ENCODE data around the gene SRP68. TPM values are rescaled to one million over a fixed set of nuclear protein-coding genes. Genes with fewer than 3 reads are reported as not detected.

The SRP68 gene
- total RNA-seq, 1 experiment from 2014 or later = 90.7 TPM

DNA sequence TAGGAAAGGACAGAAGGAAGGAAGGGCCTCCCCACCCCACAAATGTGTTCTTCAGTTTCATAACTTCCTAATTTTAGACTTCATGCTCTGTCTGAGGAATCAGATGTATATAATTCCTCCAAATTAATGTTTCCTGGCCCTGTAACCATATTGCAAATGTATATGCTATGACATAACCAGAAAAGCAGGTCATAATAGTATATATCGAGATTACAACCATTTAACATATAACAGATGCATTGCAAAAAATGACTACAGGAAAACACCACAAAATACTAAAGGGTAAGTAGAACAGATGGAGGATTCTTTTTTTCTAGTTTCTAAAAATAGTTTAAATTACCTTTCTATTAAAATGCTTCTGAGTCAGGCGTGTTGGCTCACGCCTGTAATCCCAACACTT lies 34.4 kb upstream of the SRP68 start:
- DNase-seq (ENCODE audit: low spot score) (no peak), ATAC-seq (no peak)
- Mint-ChIP-seq H3K4me1 (peaks cover 31% of the 10 kb centered on the region), H3K9me3 (no peaks in the 10 kb centered on the region), H3K4me3 (peak overlapping the region; percentile 44; the same call in 1 of the 2 replicates), H3K36me3 (peaks cover 4% of the 10 kb centered on the region), H3K27me3 (ENCODE audit: low read depth) (no peaks in the 10 kb centered on the region; the same call in 1 of the 2 replicates), H3K27ac (peak overlapping the region; percentile 96)
- POLR2A ChIA-PET = interaction anchor here (1.2 to 1.3 kb wide), 2 partner anchors 13 to 166 kb away, joined by 4 to 5 read pairs; no protein-coding TSS in a partner anchor
- CTCF ChIA-PET = interaction anchor here (0.6 to 4.1 kb wide), 19 partner anchors 15 to 277 kb away, joined by 3 to 28 read pairs (median 5); partner anchors contain the start of genes CDK3 and UBALD2
- TF ChIP-seq, protein P1, sequence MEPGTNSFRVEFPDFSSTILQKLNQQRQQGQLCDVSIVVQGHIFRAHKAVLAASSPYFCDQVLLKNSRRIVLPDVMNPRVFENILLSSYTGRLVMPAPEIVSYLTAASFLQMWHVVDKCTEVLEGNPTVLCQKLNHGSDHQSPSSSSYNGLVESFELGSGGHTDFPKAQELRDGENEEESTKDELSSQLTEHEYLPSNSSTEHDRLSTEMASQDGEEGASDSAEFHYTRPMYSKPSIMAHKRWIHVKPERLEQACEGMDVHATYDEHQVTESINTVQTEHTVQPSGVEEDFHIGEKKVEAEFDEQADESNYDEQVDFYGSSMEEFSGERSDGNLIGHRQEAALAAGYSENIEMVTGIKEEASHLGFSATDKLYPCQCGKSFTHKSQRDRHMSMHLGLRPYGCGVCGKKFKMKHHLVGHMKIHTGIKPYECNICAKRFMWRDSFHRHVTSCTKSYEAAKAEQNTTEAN (CRISPR knock-in tag; IDR thresholded peaks at IDR 0.05) = no peak
- TF ChIP-seq EMX1 (CRISPR knock-in tag; IDR thresholded peaks at IDR 0.05) (no peak), ATF1 (CRISPR knock-in tag; IDR thresholded peaks at IDR 0.05) (no peak)

- Mint-ChIP-seq H3K4me3 (no peak overlapping the region), H3K4me1 (peaks cover 28% of the 10 kb centered on the region), H3K27ac (peak overlapping the region; percentile 97; the same call in 1 of the 2 replicates), H3K36me3 (peaks cover 16% of the 10 kb centered on the region), H3K27me3 (ENCODE audit: low read depth) (no peaks in the 10 kb centered on the region; the same call in 1 of the 2 replicates), H3K9me3 (no peaks in the 10 kb centered on the region)
- ATAC-seq (no peak), DNase-seq (ENCODE audit: low spot score) (no peak)
- POLR2A ChIA-PET = no interaction called here
- TF ChIP-seq ZNF317 (CRISPR knock-in tag; IDR thresholded peaks at IDR 0.05; ENCODE audit: borderline replicate concordance, low read depth) = no peak
- TF ChIP-seq, protein P2, sequence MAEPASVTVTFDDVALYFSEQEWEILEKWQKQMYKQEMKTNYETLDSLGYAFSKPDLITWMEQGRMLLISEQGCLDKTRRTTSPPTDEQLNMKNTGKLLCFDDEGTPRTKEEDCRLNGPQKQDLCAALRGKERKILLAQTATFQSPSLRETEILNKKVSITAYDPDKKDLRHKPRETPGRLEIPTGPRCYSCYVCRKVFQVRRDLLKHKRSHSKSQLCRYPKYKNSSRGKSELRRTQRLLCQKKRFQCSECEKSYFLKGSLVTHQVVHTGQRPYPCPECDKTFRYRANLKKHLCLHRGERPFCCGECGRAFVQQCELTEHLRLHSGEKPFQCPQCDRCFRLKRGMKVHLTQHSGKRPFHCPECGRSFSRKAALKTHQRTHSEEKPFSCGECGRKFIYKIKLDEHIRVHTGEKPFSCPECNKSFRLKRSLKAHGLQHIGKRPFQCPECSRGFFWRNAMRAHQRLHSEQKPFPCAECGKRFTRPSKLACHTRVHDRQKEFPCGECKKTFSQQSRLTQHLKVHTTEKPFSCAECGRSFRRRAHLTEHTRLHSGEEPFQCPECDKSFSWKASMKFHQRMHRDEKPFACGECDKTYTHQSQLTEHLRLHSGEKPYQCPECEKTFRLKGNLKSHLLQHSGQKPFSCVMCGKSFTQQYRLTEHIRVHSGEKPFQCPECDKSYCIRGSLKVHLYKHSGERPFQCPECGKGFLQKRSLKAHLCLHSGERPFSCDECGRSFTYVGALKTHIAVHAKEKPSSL (CRISPR knock-in tag; conservative IDR thresholded peaks at IDR 0.05) = no peak
- TF ChIP-seq ETV6 (CRISPR knock-in tag; IDR thresholded peaks at IDR 0.05) = no peak
- no peak for TF ChIP-seq CTCF (IDR thresholded peaks at IDR 0.05)
- no peak for TF ChIP-seq ZNF423 (CRISPR knock-in tag; IDR thresholded peaks at IDR 0.05)
- TF ChIP-seq, protein P3, sequence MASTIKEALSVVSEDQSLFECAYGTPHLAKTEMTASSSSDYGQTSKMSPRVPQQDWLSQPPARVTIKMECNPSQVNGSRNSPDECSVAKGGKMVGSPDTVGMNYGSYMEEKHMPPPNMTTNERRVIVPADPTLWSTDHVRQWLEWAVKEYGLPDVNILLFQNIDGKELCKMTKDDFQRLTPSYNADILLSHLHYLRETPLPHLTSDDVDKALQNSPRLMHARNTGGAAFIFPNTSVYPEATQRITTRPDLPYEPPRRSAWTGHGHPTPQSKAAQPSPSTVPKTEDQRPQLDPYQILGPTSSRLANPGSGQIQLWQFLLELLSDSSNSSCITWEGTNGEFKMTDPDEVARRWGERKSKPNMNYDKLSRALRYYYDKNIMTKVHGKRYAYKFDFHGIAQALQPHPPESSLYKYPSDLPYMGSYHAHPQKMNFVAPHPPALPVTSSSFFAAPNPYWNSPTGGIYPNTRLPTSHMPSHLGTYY (CRISPR knock-in tag; IDR thresholded peaks at IDR 0.05) = no peak
- no peak for TF ChIP-seq CBFB (CRISPR knock-in tag; IDR thresholded peaks at IDR 0.05; ENCODE audit: low read depth)
- no peak for TF ChIP-seq ZNF396 (CRISPR knock-in tag; IDR thresholded peaks at IDR 0.05; ENCODE audit: borderline replicate concordance)
- CTCF ChIA-PET = interaction anchor here (1.0 to 3.0 kb wide), 5 partner anchors 20 to 199 kb away, joined by 3 to 19 read pairs (median 3); no protein-coding TSS in a partner anchor
Observed at GRCh38 chr17:76104896-76105231, 32.5 kb upstream of the SRP68 start.

- TF ChIP-seq ZMAT4 (CRISPR knock-in tag; IDR thresholded peaks at IDR 0.05) (no peak), ATF3 (CRISPR knock-in tag; conservative IDR thresholded peaks at IDR 0.05) (no peak), ELF4 (CRISPR knock-in tag; IDR thresholded peaks at IDR 0.05; ENCODE audit: low read depth) (no peak), FOXP4 (CRISPR knock-in tag; IDR thresholded peaks at IDR 0.05) (no peak), GRHL2 (CRISPR knock-in tag; IDR thresholded peaks at IDR 0.05; ENCODE audit: insufficient replicate concordance, severe bottlenecking) (no peak), ZNF232 (CRISPR knock-in tag; IDR thresholded peaks at IDR 0.05) (no peak), NR2C2 (CRISPR knock-in tag; IDR thresholded peaks at IDR 0.05) (no peak)
- Mint-ChIP-seq H3K27me3 (ENCODE audit: low read depth) (no peaks in the 10 kb centered on the region; the same call in 1 of the 2 replicates), H3K36me3 (peaks cover 21% of the 10 kb centered on the region), H3K4me1 (peaks cover 28% of the 10 kb centered on the region), H3K27ac (peak overlapping the region; percentile 97), H3K9me3 (no peaks in the 10 kb centered on the region), H3K4me3 (peak overlapping the region; percentile 88)
- ChIA-PET POLR2A (interaction anchor here (0.9 kb wide), 1 partner anchor 458 kb away, joined by 3 read pairs; no protein-coding TSS in a partner anchor), CTCF (interaction anchor here (1.0 to 3.0 kb wide), 8 partner anchors 17 to 199 kb away, joined by 3 to 19 read pairs (median 4); no protein-coding TSS in a partner anchor)
- DNase-seq (ENCODE audit: low spot score) = no peak
- ATAC-seq = peak; percentile 27; the same call in 1 of the 2 replicates
Observed at GRCh38 chr17:76104140-76104895, 32.0 kb upstream of the SRP68 start.
